B cell (primary cell): ENCODE results near the gene PRR7.

ENCODE experiments used
- CTCF ChIP-seq: fragments of 200-600 bp; IDR thresholded peaks from one replicate; pipeline ENCODE4 v1.8.0; 2022; ENCODE audit warnings: antibody characterized with exemption, mild to moderate bottlenecking
- EZH2 ChIP-seq: IDR thresholded peaks from 2 replicates; pipeline ENCODE4 v1.6.1; 2012; ENCODE audit warnings: borderline replicate concordance, low read depth, mild to moderate bottlenecking, moderate library complexity, low read length; ENCODE audit not compliant: insufficient read depth, poor library complexity, severe bottlenecking

- TF ChIP-seq CTCF (no peak), EZH2 (no peak)
Measured at GRCh38 chr5:177447611-177448243, 1.1 kb downstream of the PRR7 start.
